ENCODE measurements around the gene MKKS.

The MKKS gene

DNA sequence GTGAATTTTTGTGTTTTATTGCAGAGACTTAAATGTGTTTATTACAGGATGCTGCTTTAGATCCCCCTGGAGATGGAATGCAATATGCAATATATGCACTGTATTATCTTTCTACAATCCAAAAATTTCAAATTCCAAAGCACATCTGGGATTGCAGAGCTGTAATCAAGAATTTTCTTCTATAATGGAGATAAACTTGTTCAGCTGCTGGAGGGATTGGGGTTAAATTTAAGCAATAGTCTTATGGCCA is 66.4 kb downstream of the MKKS start:
- DNase-seq, result no peak

DNA sequence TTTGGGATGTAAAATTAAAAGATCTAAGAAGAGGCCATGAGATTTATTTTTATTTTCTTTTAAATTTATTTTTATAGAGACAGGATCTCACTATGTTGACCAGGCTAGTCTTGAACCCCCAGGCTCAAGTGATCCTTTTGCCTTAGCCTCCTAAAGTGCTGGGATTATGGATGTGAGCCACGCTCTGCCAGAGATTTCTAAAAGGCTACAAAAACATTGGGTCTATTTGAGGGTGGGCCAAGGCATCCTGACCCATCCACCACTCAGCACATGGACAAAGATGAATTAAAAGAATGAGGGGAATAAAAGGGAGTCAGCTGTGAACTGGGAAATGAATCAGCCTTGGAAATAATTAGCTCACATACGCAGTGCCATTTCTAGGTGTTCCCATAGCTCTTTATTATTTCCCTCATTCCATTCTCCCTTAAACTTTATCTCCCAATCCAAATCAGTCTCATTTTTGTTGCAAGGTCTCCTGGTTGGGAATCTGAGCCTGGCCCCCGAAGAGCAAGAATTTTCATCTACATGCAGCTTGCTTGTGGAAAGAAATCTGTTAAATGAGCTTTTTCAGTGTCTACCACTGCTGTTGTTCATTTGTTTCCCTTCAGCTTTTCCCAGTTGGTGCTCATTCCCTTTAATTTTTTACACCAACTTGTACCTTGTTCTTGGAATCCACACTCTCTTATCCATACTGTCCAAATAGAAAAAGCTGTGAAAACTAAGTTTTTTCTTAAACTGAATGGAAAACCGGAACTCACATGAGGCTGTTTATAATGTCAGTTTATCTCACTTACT is 66.9 kb downstream of the MKKS start:
- no peak for DNase-seq

DNA sequence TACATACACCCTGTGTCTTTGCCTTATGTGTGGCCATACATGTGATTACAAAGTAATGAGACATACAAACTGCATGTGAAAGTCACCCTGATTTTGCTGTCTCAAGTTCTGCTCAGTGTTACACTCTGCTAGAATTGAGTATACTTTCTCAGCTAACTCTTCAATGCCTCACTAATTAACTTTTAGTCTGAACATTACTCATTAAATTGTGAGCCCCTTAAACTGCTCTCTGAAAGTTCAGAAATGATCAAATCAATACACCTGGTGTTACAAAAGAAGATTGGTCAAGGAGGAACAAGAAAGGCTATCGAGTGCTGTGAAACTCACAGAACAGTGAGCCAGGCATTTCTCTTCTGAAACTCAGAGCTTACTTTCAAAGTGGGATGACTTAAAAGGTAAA is 71.3 kb downstream of the MKKS start:
- no peak for DNase-seq

DNA sequence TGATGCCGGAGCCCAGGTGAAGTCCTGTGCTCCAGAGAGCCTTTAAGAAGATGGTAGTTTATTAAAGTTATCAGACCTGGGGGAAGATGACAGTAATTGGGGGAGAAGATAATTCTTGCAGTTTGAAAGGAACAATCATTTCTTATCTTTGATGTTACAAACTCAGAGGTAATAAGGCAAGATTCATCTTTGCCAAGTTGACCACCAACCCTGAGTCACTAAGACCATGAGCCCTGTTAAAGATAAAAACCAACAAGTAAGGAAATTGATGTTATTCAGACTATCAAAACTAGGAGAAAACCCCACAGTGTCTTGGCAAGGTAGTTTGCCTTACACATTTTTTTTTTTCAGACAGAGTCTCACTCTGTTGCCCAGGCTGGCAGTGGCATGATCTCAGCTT is 73.1 kb downstream of the MKKS start:
- DNase-seq, result no peak

DNA sequence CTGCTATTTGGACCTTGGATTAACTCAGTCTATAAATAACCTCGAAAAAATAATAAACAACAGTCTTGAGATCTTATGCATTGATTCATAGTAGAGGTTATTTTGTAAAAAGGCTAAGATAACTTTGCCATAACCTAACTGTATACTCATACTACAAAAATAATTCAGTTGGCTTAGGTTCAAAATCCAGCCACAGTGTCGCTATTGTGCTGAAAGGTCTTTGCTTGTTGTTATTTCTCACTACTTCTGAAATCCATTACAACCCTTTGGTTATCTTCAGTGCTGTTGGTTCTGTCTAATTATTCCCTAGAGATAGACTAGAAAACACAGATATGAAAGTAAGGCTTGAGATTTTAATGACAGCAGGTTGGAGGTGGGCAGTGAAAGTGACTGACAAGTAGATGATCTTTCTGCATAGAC is 74.4 kb downstream of the MKKS start:
- DNase-seq, result no peak

DNA sequence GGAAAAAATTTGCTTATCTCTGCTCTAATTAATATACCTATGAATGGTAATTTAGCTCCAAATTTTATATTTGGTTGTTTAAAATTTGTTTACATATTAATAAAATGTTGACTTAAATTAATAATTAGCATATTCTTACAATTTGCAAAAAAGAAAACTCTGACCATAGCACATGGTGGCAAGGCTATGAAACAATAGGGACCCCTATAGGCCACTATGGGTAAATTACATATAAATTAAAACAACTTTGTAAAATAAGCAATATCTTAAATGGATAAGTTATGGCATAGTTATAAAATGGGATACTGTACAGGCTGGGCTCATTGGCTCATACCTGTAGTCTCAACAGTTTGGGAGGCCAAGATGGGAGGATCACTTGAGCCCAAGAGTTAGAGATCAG is 76.0 kb downstream of the MKKS start:
- no peak for DNase-seq

DNA sequence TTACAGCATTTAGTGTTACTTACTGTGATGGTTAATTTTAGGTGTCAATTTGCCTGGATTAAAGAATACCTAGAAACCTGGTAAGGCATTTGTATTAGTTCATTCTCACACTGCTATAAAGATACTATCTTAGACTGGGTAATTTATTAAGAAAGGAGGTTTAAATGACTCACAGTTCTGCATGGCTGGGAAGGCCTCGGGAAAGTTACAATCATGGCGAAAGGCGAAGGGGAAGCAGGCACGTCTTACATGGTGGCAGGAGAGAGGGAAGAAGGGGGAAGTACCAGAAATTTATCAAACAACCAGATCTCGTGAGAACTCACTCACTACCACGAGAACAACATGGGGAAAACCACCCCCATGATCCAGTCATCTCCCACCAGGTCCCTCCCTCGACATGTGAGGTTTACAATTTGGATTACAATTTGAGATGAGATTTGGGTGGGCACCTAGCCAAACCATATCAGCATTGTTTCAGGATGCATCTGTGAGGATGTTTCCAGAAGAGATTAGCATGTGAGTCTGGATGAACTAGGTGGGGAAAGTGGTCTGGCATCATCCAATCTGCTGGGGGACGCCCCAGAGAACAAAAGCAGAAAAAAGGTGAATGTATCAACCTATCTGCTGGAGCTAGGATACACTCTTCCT is 76.8 kb downstream of the MKKS start:
- DNase-seq, result no peak

DNA sequence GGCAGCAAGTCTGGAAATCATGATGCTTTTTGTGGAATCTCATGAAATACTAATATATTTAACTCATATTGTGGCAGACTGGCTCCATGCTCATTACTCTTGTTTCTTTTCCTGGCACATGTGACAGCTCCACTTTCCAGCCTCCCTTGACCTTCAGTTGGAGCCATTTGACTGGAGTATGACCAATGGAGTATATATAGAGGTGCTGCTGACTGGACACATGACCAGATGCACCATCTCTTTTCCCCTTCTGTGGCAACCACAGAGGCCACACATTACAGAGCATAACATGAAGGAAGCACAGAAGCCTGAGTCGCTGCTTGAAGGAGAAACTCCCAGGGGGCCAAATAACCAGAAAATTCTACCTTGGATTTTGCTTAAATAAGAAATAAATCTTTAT is 77.4 kb downstream of the MKKS start:
- DNase-seq, result no peak

DNA sequence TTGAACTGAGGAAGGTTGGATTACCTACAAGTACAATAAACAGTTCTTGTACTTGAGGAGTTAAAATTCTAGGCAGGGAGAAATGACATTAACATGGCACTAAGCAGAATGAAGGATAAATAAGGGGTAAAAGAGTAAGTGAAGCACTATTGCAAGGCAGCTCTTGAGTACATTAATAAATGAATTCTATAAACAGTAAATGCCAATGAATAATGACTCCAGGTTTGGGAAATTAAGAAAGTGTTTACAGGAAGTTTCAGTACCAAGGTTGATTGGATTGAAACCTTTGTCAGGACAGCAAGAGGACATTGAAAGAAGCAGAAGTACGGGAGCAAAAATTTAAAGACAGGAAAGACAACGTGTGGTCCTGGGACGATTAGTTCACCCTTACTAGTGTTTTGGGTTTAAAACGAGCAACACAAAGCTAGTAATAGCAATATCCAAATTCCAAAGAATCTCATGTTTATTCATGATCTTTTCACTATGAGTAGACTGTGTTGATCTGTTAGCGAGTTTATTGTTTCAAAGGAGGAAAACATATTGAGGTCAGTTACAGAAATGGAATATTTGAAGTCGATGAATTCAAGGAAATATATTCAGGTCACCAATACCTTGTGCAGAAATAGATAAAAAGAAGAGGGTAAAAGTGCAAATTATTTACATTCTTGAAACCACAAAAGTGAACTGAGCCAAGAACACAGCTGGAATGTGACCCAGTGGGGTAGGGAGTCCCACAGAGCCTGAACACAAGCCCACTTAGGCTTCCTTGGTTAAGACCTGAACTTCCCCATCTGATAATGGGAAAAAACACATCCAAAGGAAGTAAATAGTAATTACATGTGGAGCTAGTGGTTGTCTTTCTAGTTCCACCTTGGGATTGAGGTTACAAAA is 80.8 kb downstream of the MKKS start:
- DNase-seq, result no peak

All from activated CD8-positive, alpha-beta memory T cell treated with anti-CD3 and anti-CD28 coated beads, Interleukin-2, amount 50 U/mL, for 48 hours (primary cell).